OCI-LY1 (cell line): Measurements from ENCODE around the gene TRPV5.

Experiments used
- EZH2 ChIP-seq: fragments of 200-600 bp; sonication (generic), shearing (Covaris generic); IDR thresholded peaks from 2 replicates; pipeline ENCODE4 v1.8.0; 2017; ENCODE audit warnings: borderline replicate concordance, mixed run types, mild to moderate bottlenecking, antibody characterized with exemption, low read length, moderate library complexity, mixed read lengths
- TF ChIP-seq, protein P1 (sequence below): fragments of 200-600 bp; sonication (generic), shearing (Covaris generic); IDR thresholded peaks from 2 replicates; pipeline ENCODE4 v1.5.1; 2017; ENCODE audit warnings: mild to moderate bottlenecking, antibody characterized with exemption, low read length, moderate library complexity, mixed read lengths

DNA sequence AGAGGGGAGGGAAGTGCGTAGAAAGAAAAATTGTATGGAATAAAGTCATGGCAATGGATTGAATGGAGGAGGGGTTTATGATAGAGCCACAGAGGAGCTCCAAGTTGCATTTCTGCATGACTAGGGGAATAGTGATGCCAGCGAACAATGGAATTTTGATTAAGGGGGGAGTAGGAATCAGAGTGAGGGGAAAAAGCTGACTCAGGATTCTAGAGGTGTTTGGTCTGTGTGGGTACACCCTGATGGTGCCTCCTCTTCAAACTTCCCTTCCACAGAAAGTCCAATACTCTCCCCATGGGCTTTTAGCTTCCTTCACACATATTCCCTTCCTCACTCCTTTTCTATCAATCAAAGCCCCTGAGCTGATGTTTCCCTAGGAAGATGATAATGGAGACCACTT, 30.4 kb upstream of the TRPV5 start:
- TF ChIP-seq, protein P1, sequence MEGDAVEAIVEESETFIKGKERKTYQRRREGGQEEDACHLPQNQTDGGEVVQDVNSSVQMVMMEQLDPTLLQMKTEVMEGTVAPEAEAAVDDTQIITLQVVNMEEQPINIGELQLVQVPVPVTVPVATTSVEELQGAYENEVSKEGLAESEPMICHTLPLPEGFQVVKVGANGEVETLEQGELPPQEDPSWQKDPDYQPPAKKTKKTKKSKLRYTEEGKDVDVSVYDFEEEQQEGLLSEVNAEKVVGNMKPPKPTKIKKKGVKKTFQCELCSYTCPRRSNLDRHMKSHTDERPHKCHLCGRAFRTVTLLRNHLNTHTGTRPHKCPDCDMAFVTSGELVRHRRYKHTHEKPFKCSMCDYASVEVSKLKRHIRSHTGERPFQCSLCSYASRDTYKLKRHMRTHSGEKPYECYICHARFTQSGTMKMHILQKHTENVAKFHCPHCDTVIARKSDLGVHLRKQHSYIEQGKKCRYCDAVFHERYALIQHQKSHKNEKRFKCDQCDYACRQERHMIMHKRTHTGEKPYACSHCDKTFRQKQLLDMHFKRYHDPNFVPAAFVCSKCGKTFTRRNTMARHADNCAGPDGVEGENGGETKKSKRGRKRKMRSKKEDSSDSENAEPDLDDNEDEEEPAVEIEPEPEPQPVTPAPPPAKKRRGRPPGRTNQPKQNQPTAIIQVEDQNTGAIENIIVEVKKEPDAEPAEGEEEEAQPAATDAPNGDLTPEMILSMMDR, result no peak
- TF ChIP-seq EZH2, result no peak
